ENCODE data around the gene TRIM2. TPM values are rescaled to one million over a fixed set of nuclear protein-coding genes. Genes with fewer than 3 reads are reported as not detected.

The TRIM2 gene
- total and polyA plus RNA-seq, 2 donors (not counting 1 experiment from before 2014, with no cell fraction given), result 39.6 to 90.8 TPM

GRCh38 chr4:153266988-153267387, 62.7 kb downstream of the TRIM2 start:
- Histone ChIP-seq H3K9me3 (ENCODE audit: control insufficient read depth, insufficient read depth, low read depth, low read length) (no peaks in the 10 kb centered on the region), H3K27me3 (ENCODE audit: control insufficient read depth, insufficient read depth, low read length) (no peaks in the 10 kb centered on the region), H3K4me1 (ENCODE audit: control insufficient read depth, extremely low read depth, insufficient read depth, low read length) (no peaks in the 10 kb centered on the region), H3K4me2 (ENCODE audit: extremely low read depth, insufficient read depth, low read length) (no peak overlapping the region), H3K27ac (ENCODE audit: insufficient read depth, low read length) (no peak overlapping the region), H3K9ac (ENCODE audit: insufficient read depth, low read length) (no peak overlapping the region), H4K20me1 (ENCODE audit: control insufficient read depth, extremely low read depth, insufficient read depth, low read length) (no peaks in the 10 kb centered on the region), H3K36me3 (ENCODE audit: control insufficient read depth, insufficient read depth, low read length) (no peaks in the 10 kb centered on the region), H2AFZ (ENCODE audit: low read length) (no peak overlapping the region), H3K4me3 (replicated peaks in 1 of 4; ENCODE audit: control extremely low read depth in 1 of 4, insufficient read depth in 1 of 4, low read depth in 3 of 4, low read length in 4 of 4) (no peak overlapping the region), H3K79me2 (ENCODE audit: control insufficient read depth, insufficient read depth, low read length) (peaks cover 6% of the 10 kb centered on the region)
- TF ChIP-seq, protein P1, sequence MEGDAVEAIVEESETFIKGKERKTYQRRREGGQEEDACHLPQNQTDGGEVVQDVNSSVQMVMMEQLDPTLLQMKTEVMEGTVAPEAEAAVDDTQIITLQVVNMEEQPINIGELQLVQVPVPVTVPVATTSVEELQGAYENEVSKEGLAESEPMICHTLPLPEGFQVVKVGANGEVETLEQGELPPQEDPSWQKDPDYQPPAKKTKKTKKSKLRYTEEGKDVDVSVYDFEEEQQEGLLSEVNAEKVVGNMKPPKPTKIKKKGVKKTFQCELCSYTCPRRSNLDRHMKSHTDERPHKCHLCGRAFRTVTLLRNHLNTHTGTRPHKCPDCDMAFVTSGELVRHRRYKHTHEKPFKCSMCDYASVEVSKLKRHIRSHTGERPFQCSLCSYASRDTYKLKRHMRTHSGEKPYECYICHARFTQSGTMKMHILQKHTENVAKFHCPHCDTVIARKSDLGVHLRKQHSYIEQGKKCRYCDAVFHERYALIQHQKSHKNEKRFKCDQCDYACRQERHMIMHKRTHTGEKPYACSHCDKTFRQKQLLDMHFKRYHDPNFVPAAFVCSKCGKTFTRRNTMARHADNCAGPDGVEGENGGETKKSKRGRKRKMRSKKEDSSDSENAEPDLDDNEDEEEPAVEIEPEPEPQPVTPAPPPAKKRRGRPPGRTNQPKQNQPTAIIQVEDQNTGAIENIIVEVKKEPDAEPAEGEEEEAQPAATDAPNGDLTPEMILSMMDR (conservative IDR thresholded peaks at IDR 0.05 in 1 of 2, IDR thresholded peaks at IDR 0.05 in 1 of 2; ENCODE audit: low read depth in 1 of 2, low read length in 2 of 2), result no peak
- TF ChIP-seq EZH2 (IDR thresholded peaks at IDR 0.05; ENCODE audit: low read length, missing control alignments), result no peak
- DNase-seq (ENCODE audit: low read depth in 2 of 2), result peak; percentile 52 to 93

- Histone ChIP-seq H3K4me2 (ENCODE audit: extremely low read depth, insufficient read depth, low read length) (no peak overlapping the region), H3K36me3 (ENCODE audit: control insufficient read depth, insufficient read depth, low read length) (no peaks in the 10 kb centered on the region), H3K27ac (ENCODE audit: insufficient read depth, low read length) (no peak overlapping the region), H4K20me1 (ENCODE audit: control insufficient read depth, extremely low read depth, insufficient read depth, low read length) (no peaks in the 10 kb centered on the region), H2AFZ (ENCODE audit: low read length) (no peak overlapping the region), H3K4me3 (replicated peaks in 1 of 4; ENCODE audit: control extremely low read depth in 1 of 4, insufficient read depth in 1 of 4, low read depth in 3 of 4, low read length in 4 of 4) (no peak overlapping the region), H3K79me2 (ENCODE audit: control insufficient read depth, insufficient read depth, low read length) (peaks cover 6% of the 10 kb centered on the region), H3K27me3 (ENCODE audit: control insufficient read depth, insufficient read depth, low read length) (no peaks in the 10 kb centered on the region), H3K9me3 (ENCODE audit: control insufficient read depth, insufficient read depth, low read depth, low read length) (no peaks in the 10 kb centered on the region), H3K9ac (ENCODE audit: insufficient read depth, low read length) (no peak overlapping the region), H3K4me1 (ENCODE audit: control insufficient read depth, extremely low read depth, insufficient read depth, low read length) (no peaks in the 10 kb centered on the region)
- TF ChIP-seq EZH2 (IDR thresholded peaks at IDR 0.05; ENCODE audit: low read length, missing control alignments), result no peak
- TF ChIP-seq, protein P1 (conservative IDR thresholded peaks at IDR 0.05 in 1 of 2, IDR thresholded peaks at IDR 0.05 in 1 of 2; ENCODE audit: low read depth in 1 of 2, low read length in 2 of 2), result no peak
- no peak for DNase-seq (ENCODE audit: low read depth in 2 of 2)
These were observed 63.6 kb downstream of the TRIM2 start for GRCh38 chr4:153267890-153268289.

GRCh38 chr4:153268295-153268694, 64.1 kb downstream of the TRIM2 start:
- H3K4me3 ChIP-seq (replicated peaks in 1 of 4; ENCODE audit: control extremely low read depth in 1 of 4, insufficient read depth in 1 of 4, low read depth in 3 of 4, low read length in 4 of 4), result no peak overlapping the region
- H4K20me1 ChIP-seq (ENCODE audit: control insufficient read depth, extremely low read depth, insufficient read depth, low read length), result no peaks in the 10 kb centered on the region
- H3K27ac ChIP-seq (ENCODE audit: insufficient read depth, low read length), result no peak overlapping the region
- H3K36me3 ChIP-seq (ENCODE audit: control insufficient read depth, insufficient read depth, low read length), result no peaks in the 10 kb centered on the region
- no peaks in the 10 kb centered on the region for H3K4me1 ChIP-seq (ENCODE audit: control insufficient read depth, extremely low read depth, insufficient read depth, low read length)
- no peak overlapping the region for H3K4me2 ChIP-seq (ENCODE audit: extremely low read depth, insufficient read depth, low read length)
- TF ChIP-seq, protein P1 (conservative IDR thresholded peaks at IDR 0.05 in 1 of 2, IDR thresholded peaks at IDR 0.05 in 1 of 2; ENCODE audit: low read depth in 1 of 2, low read length in 2 of 2), result no peak
- TF ChIP-seq EZH2 (IDR thresholded peaks at IDR 0.05; ENCODE audit: low read length, missing control alignments), result no peak
- H3K9ac ChIP-seq (ENCODE audit: insufficient read depth, low read length), result no peak overlapping the region
- no peaks in the 10 kb centered on the region for H3K27me3 ChIP-seq (ENCODE audit: control insufficient read depth, insufficient read depth, low read length)
- no peak overlapping the region for H2AFZ ChIP-seq (ENCODE audit: low read length)
- DNase-seq (ENCODE audit: low read depth in 2 of 2), result no peak
- H3K9me3 ChIP-seq (ENCODE audit: control insufficient read depth, insufficient read depth, low read depth, low read length), result no peaks in the 10 kb centered on the region
- peaks cover 3% of the 10 kb centered on the region for H3K79me2 ChIP-seq (ENCODE audit: control insufficient read depth, insufficient read depth, low read length)
